Activated CD4-positive, CD25-positive, alpha-beta regulatory T cell treated with anti-CD3 and anti-CD28 coated beads, Interleukin-2, amount 50 U/mL, for 24 hours (primary cell): ENCODE results near the gene SDF4.

Experiments
- ATAC-seq, 2 donors: fragments of 150-1000 bp; cut with Tn5 transposase; one replicate each; pipeline ENCODE4 v1.10.0; 2021; ENCODE audit warnings: mild to moderate bottlenecking in 1 of 2, moderate library complexity in 1 of 2

The SDF4 gene

DNA sequence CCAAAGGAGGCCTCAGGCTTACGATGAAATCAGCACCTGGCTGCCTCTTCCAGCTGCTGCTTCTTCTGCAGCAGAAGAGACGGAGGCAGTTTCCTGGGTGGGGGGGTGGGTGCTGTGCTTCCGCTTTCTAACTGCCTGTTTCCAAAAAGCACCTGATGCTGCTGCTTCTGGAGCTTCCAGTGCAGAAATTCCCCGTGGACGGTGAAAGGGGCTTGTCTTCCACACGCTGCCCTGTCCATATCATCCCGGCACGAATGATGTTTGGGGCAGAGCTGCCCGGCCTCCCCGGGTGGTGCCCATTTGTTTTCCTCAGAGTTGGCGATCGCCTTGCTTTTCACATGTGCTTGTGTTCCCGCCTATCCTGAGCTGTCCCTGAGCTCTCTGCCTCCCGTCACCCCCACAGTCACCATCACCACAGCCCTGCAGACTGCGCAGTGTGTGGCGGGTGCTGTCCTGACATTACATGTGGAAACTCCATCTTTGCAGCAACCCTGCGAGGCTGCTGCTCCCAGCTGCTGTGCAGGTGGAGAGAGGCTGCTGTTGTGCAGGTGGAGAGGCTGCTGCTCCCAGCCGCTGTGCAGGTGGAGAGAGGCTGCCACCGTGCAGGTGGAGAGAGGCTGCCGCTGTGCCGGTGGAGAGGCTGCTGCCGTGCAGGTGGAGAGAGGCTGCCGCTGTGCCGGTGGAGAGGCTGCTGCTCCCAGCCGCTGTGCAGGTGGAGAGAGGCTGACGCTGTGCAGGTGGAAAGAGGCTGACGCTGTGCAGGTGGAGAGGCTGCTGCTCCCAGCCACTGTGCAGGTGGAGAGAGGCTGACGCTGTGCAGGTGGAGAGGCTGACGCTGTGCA, 56.4 kb downstream of the SDF4 start:
- ATAC-seq: no peak

DNA sequence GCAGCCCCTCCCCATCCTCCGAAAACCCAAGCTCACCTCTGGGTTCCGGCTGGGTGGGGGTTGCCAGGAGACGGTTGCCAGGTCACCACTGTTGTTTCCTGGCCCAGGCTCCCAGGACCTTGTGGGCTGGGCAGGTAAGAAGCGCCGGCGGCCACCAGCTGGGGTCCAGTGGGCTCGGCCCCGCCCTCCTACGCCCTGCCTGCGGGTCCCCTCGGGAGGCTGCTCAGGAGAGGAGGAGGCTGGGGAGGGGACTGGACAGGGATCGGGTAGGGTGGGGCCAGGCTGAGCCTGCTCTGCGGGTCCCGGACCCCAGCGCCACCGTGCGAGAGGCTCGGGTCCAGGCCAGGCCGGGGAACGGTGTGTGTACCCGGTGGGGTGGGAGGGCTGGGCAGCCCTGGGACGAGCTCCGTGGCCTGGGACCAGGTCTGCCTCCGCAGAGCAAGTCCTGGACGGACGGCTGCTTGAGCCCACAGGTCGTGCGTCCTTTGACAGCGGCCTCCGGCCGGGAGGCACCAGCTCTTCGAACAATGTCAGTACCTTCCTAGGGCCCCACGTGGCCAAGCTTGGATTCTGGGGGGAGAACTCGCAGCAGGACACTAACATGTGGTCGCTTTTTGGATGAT, 57.9 kb downstream of the SDF4 start, which contains the start of gene TTLL10:
TTLL10 (plus strand) TSS at position 88 of the 623 bp plus-strand sequence. CDS start 5,336 bp downstream, outside the sequence.
- peak in 1 of 2 donors; percentile 63 for ATAC-seq

DNA sequence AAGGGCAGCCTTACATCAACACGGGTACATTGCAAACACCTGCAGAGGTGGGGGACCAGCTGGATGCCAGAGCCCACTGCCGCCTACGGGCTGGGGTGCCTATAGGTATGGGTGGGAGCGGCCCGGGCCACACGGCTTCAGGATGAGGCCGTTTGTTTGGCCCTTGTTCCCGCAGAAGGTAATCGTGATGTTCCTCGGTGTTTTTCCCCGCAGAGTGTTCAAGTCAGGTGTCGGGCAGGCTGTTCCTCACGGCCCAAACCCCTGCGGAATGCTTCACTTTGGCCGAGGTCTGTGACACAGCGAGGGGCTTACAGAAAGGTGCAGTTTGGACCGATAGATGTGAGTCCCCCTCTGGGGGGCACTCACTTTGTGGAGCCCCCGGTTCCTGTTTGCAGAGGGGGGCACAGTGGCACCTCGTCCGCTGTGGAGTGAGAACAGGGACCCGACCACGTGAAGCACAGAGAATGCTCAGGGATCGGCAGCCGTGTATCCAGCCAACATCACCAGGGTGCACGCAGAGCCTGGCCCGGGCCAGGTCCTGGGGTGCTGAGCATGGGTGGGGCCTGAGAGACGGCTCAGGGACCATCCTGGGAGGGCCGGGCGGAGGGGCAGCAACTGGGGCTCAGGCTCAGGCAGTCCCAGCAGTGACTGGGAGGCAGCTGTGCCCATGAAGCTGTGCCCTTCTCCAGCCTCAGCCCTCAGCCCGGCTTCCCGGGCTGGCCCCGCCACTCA, 58.6 kb downstream of the SDF4 start:
- no peak for ATAC-seq

DNA sequence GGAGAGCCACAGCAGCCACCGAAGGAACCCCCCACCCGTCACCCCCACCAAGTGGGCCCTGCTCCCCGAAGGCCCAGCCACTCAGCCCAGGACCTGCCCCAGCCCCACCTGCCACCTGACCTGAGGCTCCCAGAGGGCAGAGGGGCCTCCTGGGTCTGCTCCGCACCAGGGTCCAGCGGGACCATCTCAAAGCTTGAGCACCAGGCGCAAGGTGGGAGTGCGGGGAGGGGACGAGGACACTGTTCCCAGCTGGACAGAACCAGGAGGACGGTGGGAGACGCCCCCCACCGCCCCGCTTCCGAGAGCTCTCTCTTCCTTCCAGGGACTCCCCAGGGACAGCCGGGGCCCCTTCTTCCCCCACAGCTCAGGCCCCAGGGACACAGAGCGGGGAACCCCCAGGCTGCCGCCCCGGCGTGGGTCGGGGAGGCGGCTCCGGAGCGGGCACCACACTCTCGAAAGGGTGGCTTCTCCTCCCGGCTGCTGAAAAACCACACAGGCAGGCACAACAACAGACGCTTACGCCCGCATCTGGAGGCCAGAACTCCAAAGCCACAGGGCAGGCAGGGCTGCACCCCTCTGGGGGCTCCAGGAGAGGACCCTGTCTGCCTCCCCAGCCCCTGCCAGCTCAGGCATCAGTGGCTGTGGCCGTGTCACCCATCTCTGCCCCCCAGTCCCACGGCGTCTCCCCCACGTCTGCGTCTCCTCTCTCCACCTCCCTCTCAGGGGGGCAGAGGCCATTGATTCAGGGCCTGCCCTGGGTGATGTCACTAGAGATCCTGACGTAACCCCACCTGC, 60.1 kb downstream of the SDF4 start:
- peak; percentile 38 to 39 for ATAC-seq

DNA sequence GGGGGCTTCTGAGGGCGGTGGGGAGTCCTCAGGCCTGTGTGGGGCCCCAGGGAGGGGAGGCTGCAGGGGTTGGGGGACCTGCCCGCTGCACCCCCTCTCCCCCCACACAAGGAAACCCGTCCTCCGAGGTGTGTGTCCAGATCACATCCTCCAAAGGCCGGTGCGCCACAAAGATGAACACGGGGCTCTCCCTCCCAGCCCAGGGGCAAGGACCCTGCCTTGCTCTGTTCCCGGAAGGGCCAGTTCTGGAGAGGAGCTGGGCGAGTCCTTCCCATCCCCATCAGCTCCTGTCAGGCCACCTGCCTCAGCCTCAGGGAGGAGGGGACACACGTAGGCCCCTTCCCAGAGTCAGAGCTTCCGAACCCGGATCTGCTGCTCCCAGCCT, 60.6 kb downstream of the SDF4 start:
- no peak for ATAC-seq

DNA sequence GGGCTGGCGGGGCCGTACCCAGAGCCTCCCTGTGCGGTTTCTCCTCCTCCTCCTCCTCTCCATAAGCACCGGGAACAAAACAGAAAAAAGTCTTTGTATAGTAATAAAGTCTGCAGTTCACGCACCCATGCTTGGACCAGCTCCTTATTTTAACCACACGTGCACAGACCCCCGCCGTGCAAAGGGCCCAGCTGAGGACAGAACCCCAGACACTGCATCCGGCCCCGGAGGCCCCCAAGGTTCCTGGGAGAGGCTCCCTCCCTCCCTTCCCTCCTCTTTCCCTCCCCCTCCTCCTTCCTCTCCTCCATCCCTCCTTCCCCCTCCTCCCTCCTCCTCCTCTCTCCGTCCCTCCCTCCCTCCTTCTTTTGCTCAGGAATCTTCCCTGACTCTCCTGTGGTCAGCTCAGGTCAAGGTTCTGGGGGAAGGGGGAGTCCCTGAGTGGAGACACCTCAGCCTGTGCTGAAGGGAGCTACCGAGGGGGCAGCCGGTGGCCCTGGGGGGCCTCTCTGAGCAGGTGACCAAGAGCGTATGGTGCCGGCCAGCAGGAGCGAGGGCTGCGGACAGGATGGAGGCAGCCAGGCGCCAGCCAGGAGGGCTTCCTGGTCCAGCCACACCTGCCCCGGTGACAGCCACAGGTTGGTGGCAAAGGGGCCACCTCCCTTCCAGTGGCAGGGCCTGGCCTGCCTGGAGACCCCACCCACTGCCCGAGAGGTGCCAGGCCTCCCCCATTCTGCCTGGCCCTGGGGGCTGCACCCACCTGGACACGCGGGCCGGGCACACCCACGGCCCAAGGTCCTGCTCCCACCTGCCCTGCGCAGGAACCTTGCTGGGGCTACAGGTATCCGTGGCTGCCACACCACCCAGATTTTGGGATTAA, 61.3 kb downstream of the SDF4 start:
- ATAC-seq: no peak

DNA sequence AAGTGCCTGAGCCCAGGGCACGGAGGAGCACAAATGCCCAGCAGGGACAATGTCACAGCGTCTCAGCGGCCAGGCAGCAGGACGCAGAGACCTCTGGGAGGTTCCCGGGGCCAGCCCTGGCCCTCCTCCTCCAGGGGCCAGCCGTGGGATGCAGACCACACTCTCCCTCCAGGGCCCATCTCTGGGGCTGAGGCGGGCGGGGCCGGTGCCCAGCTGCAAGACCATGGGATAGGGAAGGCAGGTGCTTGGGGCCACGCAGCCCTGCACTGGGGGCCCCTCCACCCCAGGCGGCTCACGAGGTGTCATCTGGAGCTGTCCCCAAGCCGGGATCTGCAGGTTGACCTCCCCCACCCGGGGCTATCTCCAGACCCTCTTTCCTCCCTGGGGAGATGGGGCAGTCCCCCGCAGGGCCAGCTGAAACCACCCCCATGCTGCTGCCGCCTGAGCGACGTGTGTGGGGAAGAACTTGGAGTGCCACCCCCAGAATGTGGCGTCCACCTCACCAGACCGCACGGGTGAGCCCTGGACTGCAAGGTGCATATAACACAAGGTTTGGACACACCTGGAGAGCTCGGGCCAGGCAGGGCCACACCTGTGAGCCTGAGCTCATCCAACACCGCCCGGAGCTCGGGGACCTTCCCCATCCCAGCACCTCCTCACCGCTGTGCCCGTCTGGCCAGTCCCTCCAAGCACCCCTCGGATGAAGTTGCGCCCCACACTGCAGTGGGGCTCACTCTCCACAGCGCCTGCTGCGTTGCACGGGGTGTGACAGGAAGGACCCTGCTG, 62.2 kb downstream of the SDF4 start:
- no peak for ATAC-seq

DNA sequence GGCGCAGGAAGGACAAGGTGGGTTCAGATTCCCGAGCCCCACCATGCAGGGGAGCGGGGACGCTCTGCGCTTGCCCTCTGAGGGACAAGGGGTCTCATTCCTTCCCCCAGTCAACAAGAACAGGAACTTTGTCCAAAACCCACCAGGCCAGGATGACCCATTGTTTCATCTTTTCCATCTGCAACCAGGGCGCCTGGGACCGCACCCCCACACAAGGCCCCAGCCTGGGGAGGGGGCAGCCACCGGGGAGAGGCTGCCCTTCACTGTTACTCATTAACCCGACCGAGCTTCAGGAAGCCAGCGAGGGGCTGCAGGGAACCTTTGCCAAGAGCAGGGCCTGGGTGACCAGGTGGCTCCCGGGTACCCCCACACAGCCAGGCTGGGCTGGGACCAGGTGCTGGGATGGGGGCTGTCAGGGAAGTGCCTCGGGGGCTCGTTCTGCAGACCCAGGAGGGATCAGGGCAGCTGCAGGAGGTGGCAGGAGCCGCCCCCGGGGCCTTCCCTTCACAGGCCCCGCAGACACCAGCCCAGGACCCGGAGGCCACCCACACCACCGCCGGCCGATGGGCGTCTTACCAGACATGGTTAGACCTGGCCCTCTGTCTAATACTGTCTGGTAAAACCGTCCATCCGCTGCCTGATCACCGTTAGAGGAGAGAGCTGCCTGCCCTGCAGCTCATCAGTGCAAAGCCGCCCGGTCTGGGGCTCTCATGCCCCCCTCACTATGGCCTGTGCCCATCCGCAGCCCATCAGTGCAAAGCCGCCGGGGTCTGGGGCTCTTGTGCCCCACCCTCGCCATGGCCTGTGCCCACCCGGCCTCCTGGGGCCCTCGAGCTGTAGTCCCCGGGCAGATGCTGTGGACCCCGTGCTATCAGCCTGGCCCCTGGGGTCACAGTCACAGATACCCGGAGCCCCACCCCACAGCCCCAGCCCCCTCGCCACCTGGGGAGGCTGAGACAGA, 63.1 kb downstream of the SDF4 start:
- no peak for ATAC-seq

DNA sequence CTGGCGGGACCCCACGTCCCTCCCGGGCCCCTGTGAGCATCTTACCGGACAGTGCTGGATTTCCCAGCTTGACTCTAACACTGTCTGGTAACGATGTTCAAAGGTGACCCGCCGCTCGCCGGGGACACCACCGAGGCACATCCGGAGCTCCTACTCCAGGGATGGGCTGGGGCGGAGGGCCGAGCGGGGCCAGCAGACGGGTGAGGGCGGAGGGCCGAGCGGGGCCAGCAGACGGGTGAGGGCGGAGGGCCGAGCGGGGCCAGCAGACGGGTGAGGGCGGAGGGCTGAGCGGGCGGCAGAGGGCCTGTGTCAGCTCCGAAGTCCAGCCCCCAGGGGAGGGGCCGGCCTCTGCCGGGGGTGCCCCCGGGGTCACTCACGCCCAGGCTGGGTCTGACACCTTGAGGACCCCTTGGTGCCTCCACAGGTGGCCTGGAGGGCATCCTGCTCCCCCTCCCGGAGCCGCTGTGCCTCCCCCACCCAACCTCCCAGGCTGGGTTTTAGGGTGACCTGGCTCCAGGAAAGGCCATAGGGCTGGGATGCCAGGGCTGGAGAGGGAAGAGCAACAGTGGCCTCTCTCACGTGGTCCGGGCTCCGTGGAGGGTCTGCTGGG, 63.9 kb downstream of the SDF4 start:
- no peak for ATAC-seq

DNA sequence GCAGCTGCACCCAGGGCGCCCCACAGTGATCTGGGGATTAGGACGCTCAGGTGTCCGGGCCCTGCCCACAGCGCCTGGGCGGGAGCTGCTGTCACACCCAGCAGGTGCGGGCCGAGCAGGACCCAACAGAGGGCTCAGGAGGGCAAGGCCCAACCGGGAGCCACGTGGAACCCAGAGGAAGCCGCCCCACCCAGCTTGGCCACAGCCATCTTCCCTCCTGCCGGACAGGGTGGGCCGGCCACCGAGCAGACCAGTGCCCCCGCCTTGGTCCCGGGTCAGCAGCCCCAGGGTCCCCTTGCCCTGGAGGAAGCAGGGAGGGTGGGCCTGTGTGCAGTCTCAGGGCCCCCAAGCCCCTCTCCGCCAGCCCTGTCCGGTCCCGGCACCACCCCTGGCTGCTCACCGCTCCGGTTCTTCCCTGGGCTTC, 64.4 kb downstream of the SDF4 start:
- ATAC-seq: no peak
